H1 (cell line): ENCODE data around the gene BMPR1A. TPM values are rescaled to one million over a fixed set of nuclear protein-coding genes. Genes with fewer than 3 reads are reported as not detected.

Experiments
- CTCF ChIA-PET: fragments of 300-600 bp; sonication (Branson Sonifier 250); formaldehyde crosslinking; loops from one replicate; lab custom pipeline; 2021; ENCODE audit not compliant: partially characterized antibody; lab: Charles Lee
- POLR2A ChIA-PET: fragments of 300-600 bp; sonication (Branson Sonifier 250); formaldehyde crosslinking; loops from one replicate; lab custom pipeline; 2021; ENCODE audit warnings: inconsistent platforms; ENCODE audit not compliant: partially characterized antibody; lab: Charles Lee
- DNase-seq, 2 experiments: peaks; one replicate each; pipeline versions ENCODE4 v3.0.0 to v3.0.0-alpha.2; 2010 to 2022; ENCODE audit warnings: low spot score in 2 of 2, low read depth in 1 of 2, mixed read lengths in 1 of 2
- FAIRE-seq: peaks from 2 replicates; lab custom pipeline; 2011; peaks lifted over from hg19 to GRCh38; lab: Jason Lieb, UNC
- H2AFZ ChIP-seq: 2 replicates; pipeline ENCODE4 v1.8.1; 2012; ENCODE audit warnings: low read length, inconsistent platforms
- H2AK5ac ChIP-seq: 2 replicates; pipeline ENCODE4 v1.6.1; 2013; ENCODE audit warnings: low read depth, low read length
- H2BK120ac ChIP-seq: replicated peaks from 2 replicates; pipeline ENCODE3; 2013; ENCODE audit warnings: low read depth, low read length, inconsistent platforms
- H2BK12ac ChIP-seq: 2 replicates; pipeline ENCODE4 v1.6.1; 2013; ENCODE audit warnings: low read depth, low read length
- H2BK15ac ChIP-seq: 2 replicates; pipeline ENCODE4 v1.6.1; 2013; ENCODE audit warnings: low read length
- H2BK20ac ChIP-seq: 2 replicates; pipeline ENCODE4 v1.6.1; 2013; ENCODE audit warnings: low read length
- H2BK5ac ChIP-seq: 2 replicates; pipeline ENCODE4 v1.6.1; 2013; ENCODE audit warnings: low read depth, low read length
- H3K14ac ChIP-seq: 2 replicates; pipeline ENCODE4 v1.6.1; 2013; ENCODE audit warnings: inconsistent platforms; ENCODE audit not compliant: insufficient read length
- H3K18ac ChIP-seq: 2 replicates; pipeline ENCODE4 v1.6.1; 2013; ENCODE audit warnings: low read length; ENCODE audit errors: extremely low read depth
- H3K23ac ChIP-seq: 2 replicates; pipeline ENCODE4 v1.6.1; 2013; ENCODE audit warnings: inconsistent platforms; ENCODE audit not compliant: insufficient read length
- H3K23me2 ChIP-seq: 2 replicates; pipeline ENCODE4 v1.6.1; 2013; ENCODE audit warnings: low read depth, low read length
- H3K27ac ChIP-seq: 2 replicates; pipeline ENCODE4 v1.6.1; 2011; ENCODE audit warnings: low read depth, low read length, inconsistent platforms
- H3K27me3 ChIP-seq, 4 experiments: replicated peaks in 1 of 4; 1 replicate in 1 of 4; 2 replicates in 3 of 4; pipeline versions ENCODE4 v1.6.1 to v1.8.1; 2011 to 2013; ENCODE audit warnings: low read length in 3 of 4, mild to moderate bottlenecking in 3 of 4, inconsistent platforms in 2 of 4, mixed read lengths in 2 of 4, moderate library complexity in 1 of 4; ENCODE audit not compliant: control insufficient read depth in 3 of 4, insufficient read depth in 3 of 4; ENCODE audit errors: extremely low read depth in 1 of 4
- H3K36me3 ChIP-seq, 4 experiments: 2 replicates each; pipeline versions ENCODE4 v1.6.1 to v1.8.1; 2011 to 2013; ENCODE audit warnings: mild to moderate bottlenecking in 4 of 4, low read length in 3 of 4, moderate library complexity in 2 of 4, control low read depth in 1 of 4, inconsistent platforms in 1 of 4; ENCODE audit not compliant: insufficient read depth in 4 of 4, control insufficient read depth in 2 of 4
- H3K4ac ChIP-seq: replicated peaks from 2 replicates; pipeline ENCODE3; 2013; ENCODE audit warnings: low read length, low read depth, mixed read lengths, inconsistent platforms; ENCODE audit not compliant: insufficient read length
- H3K4me1 ChIP-seq, 4 experiments: replicated peaks in 1 of 4; 1 replicate in 1 of 4; 2 replicates in 3 of 4; pipeline versions ENCODE4 v1.6.1 to v1.8.1; 2011 to 2013; ENCODE audit warnings: low read length in 3 of 4, inconsistent platforms in 2 of 4, mixed read lengths in 1 of 4; ENCODE audit not compliant: insufficient read depth in 4 of 4, control insufficient read depth in 3 of 4
- H3K4me2 ChIP-seq, 2 experiments: 2 replicates each; pipeline versions ENCODE4 v1.6.1 to v1.8.1; 2011 to 2013; ENCODE audit warnings: low read depth in 2 of 2, low read length in 2 of 2, control low read depth in 1 of 2, inconsistent platforms in 1 of 2, mild to moderate bottlenecking in 1 of 2; ENCODE audit not compliant: insufficient read depth in 1 of 2
- H3K4me3 ChIP-seq, 4 experiments: fragments of 200-600, 300-600 bp in 1 of 4; sonication (generic), shearing (Covaris generic), sonication (Bioruptor Twin) in 1 of 4; 2 replicates each; pipeline versions ENCODE4 v1.5.1 to v1.8.1; 2011 to 2016; ENCODE audit warnings: low read length in 4 of 4, low read depth in 3 of 4, control low read depth in 2 of 4, inconsistent platforms in 2 of 4, mild to moderate bottlenecking in 2 of 4, mixed read lengths in 1 of 4, moderate library complexity in 1 of 4; ENCODE audit not compliant: insufficient read depth in 2 of 4; ENCODE audit errors: extremely low read depth in 1 of 4
- H3K56ac ChIP-seq: replicated peaks from 2 replicates; pipeline ENCODE3; 2013; ENCODE audit warnings: low read depth, mild to moderate bottlenecking, mixed read lengths, low read length, inconsistent platforms; ENCODE audit not compliant: insufficient read length
- H3K79me1 ChIP-seq: 2 replicates; pipeline ENCODE4 v1.6.1; 2013; ENCODE audit warnings: low read depth, low read length, control low read depth
- H3K79me2 ChIP-seq, 2 experiments: 2 replicates each; pipeline versions ENCODE4 v1.6.1 to v1.8.1; 2012 to 2013; ENCODE audit warnings: low read length in 2 of 2, mild to moderate bottlenecking in 2 of 2, inconsistent platforms in 1 of 2; ENCODE audit not compliant: insufficient read depth in 2 of 2, control insufficient read depth in 1 of 2
- H3K9ac ChIP-seq, 4 experiments: replicated peaks in 1 of 4; 1 replicate in 1 of 4; 2 replicates in 3 of 4; pipeline versions ENCODE4 v1.6.1 to v1.8.1; 2011 to 2013; ENCODE audit warnings: low read depth in 3 of 4, low read length in 3 of 4, control low read depth in 2 of 4, mild to moderate bottlenecking in 2 of 4, moderate library complexity in 2 of 4, inconsistent platforms in 1 of 4; ENCODE audit errors: extremely low read depth in 1 of 4
- H3K9me3 ChIP-seq, 2 experiments: 2 replicates each; pipeline versions ENCODE4 v1.6.1 to v1.8.1; 2012 to 2013; ENCODE audit warnings: mild to moderate bottlenecking in 2 of 2, moderate library complexity in 2 of 2, control low read depth in 1 of 2, inconsistent platforms in 1 of 2, low read depth in 1 of 2, low read length in 1 of 2, mixed read lengths in 1 of 2; ENCODE audit not compliant: insufficient read depth in 2 of 2
- H4K20me1 ChIP-seq, 2 experiments: replicated peaks in 1 of 2; 2 replicates each; pipeline versions ENCODE3 to v1.8.1; 2011 to 2013; ENCODE audit warnings: inconsistent platforms in 2 of 2, low read length in 2 of 2, mild to moderate bottlenecking in 1 of 2; ENCODE audit not compliant: insufficient read depth in 2 of 2, control insufficient read depth in 1 of 2
- H4K5ac ChIP-seq: 2 replicates; pipeline ENCODE4 v1.6.1; 2013; ENCODE audit warnings: low read length, low read depth, mixed read lengths, inconsistent platforms; ENCODE audit not compliant: insufficient read length
- H4K8ac ChIP-seq: 2 replicates; pipeline ENCODE4 v1.8.0; 2013; ENCODE audit warnings: mild to moderate bottlenecking, moderate library complexity, low read length, inconsistent platforms; ENCODE audit not compliant: insufficient read depth; ENCODE audit errors: extremely low read depth
- H4K91ac ChIP-seq: replicated peaks from 2 replicates; pipeline ENCODE3; 2013; ENCODE audit warnings: low read length, mixed read lengths, inconsistent platforms; ENCODE audit not compliant: insufficient read length
- CBX5 ChIP-seq: fragments of 300-800, 300-1000 bp; sonication (generic); IDR thresholded peaks from 2 replicates; pipeline ENCODE4 v1.7.1; 2016; ENCODE audit warnings: antibody characterized with exemption, low read length, low read depth
- E2F6 ChIP-seq: IDR thresholded peaks from 2 replicates; pipeline ENCODE4 v1.6.1; 2012; ENCODE audit warnings: inconsistent platforms
- EGR1 ChIP-seq: IDR thresholded peaks from 2 replicates; pipeline ENCODE4 v1.6.1; 2011; ENCODE audit warnings: low read depth, low read length, borderline replicate concordance
- NANOG ChIP-seq: IDR thresholded peaks from 2 replicates; pipeline ENCODE4 v1.6.1; 2011; ENCODE audit warnings: low read length, low read depth, mild to moderate bottlenecking, inconsistent platforms; ENCODE audit not compliant: insufficient read depth, poor library complexity, severe bottlenecking
- RXRA ChIP-seq: IDR thresholded peaks from 2 replicates; pipeline ENCODE4 v1.6.1; 2011; ENCODE audit warnings: low read depth, mild to moderate bottlenecking, low read length, moderate library complexity; ENCODE audit not compliant: insufficient read depth
- SP1 ChIP-seq: IDR thresholded peaks from 2 replicates; pipeline ENCODE4 v1.6.1; 2011; ENCODE audit warnings: low read depth, low read length
- SRF ChIP-seq: IDR thresholded peaks from 2 replicates; pipeline ENCODE4 v1.6.1; 2011; ENCODE audit warnings: mild to moderate bottlenecking, low read depth, low read length, moderate library complexity
- USF2 ChIP-seq: IDR thresholded peaks from 2 replicates; pipeline ENCODE4 v1.6.1; 2011; ENCODE audit warnings: low read length, improper control_type of control experiment
- WGBS, 2 experiments: shearing (Covaris generic) in 1 of 2; methylation state at CpG; one replicate each; pipeline versions ENCODE4 v1.1.6 to v1.1.7; 2013 to 2015; ENCODE audit warnings: low lambda C conversion rate in 2 of 2, mixed read lengths in 2 of 2, inconsistent platforms in 1 of 2, low coverage in 1 of 2, missing lambda C conversion rate in 1 of 2; ENCODE audit not compliant: insufficient replicate concordance in 2 of 2, insufficient coverage in 1 of 2, insufficient read length in 1 of 2; ENCODE audit errors: extremely low coverage in 1 of 2, missing lambda C conversion rate in 1 of 2; 5-methylcytosine and 5-hydroxymethylcytosine counted together
- polyA plus RNA-seq, 7 experiments: library from polyadenylated mRNA; depleted of rRNA in 3 of 7; stranded (reverse) in 5 of 7; unstranded in 2 of 7; fragments of >200 nt in 5 of 7; fragments of 200-250 nt in 2 of 7; gene quantifications; 1 replicate in 5 of 7; 2 replicates in 1 of 7; 4 replicates in 1 of 7; pipeline versions ENCODE4 v1.2.1 to v1.2.3, GENCODE V29; 2011 to 2013; ENCODE audit warnings: missing spikeins in 2 of 7, mixed read lengths in 2 of 7
- total RNA-seq: library from RNA; stranded (reverse); fragmentation: NEBNext Ultra II Directional; extraction: Animal tissue kit (Norgen Biotek cat#: 25700); gene quantifications from 2 replicates; pipeline ENCODE4 v1.2.1, GENCODE V29; 2021
- TF ChIP-seq, protein P1 (sequence below): IDR thresholded peaks from 2 replicates; pipeline ENCODE4 v1.6.1; 2012; ENCODE audit warnings: low read length, inconsistent platforms

The BMPR1A gene
- total and polyA plus RNA-seq, 2 of the 8 experiments (the other 6 are each of a cell fraction or from before 2014, with no cell fraction given): 34.4 to 129 TPM

DNA sequence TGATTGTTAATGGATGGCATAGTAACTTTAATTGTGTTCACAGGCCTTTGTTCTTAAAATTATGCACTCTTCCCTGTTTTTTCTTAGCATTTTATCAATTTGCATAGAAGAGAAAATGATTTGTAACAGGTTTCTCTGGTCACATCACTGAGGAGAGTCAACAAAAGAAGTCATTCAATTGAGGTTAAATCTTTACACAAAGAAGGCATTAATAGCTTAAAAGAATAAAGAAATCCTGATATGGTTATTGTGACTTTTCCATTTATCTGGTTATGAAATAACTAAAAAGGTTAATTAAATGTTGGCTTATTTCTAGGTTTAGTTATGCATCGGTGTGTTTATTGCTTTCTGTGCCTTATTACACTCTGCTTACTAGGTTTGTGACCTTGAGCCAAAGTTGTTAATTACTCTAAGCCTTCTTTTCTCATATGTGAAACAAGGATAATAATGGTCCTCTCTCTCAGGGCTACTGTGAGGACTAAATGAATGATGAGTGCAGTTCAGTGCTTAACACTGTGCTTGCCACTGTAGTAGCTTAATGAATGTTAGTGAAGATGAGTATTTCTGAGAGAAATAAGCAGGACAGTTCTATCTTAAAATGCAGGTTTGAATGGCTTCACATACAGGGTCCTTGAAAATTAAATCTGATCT lies 12.1 kb downstream of the BMPR1A start:
- H3K9me3 ChIP-seq: no peaks in the 10 kb centered on the region
- TF ChIP-seq SP1 (no peak), RXRA (no peak), NANOG (no peak), USF2 (no peak), E2F6 (no peak), EGR1 (no peak), CBX5 (no peak), SRF (no peak)
- TF ChIP-seq, protein P1, sequence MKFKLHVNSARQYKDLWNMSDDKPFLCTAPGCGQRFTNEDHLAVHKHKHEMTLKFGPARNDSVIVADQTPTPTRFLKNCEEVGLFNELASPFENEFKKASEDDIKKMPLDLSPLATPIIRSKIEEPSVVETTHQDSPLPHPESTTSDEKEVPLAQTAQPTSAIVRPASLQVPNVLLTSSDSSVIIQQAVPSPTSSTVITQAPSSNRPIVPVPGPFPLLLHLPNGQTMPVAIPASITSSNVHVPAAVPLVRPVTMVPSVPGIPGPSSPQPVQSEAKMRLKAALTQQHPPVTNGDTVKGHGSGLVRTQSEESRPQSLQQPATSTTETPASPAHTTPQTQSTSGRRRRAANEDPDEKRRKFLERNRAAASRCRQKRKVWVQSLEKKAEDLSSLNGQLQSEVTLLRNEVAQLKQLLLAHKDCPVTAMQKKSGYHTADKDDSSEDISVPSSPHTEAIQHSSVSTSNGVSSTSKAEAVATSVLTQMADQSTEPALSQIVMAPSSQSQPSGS: no peak

More for the DNA sequence above, 12.1 kb downstream of the BMPR1A start:
- H3K36me3 ChIP-seq: no peaks in the 10 kb centered on the region
- H2AFZ ChIP-seq: no peak overlapping the region
- H3K27me3 ChIP-seq: no peaks in the 10 kb centered on the region
- no peak overlapping the region for H2BK12ac ChIP-seq
- H4K8ac ChIP-seq: no peak overlapping the region
- H4K91ac ChIP-seq: no peak overlapping the region
- H3K23me2 ChIP-seq: no peaks in the 10 kb centered on the region
- H4K5ac ChIP-seq: no peak overlapping the region
- peaks cover 5% of the 10 kb centered on the region; the same call in 1 of the 2 replicates for H3K79me1 ChIP-seq
- H2AK5ac ChIP-seq: no peak overlapping the region
- H4K20me1 ChIP-seq: peaks cover 19 to 20% of the 10 kb centered on the region in 2 experiments
- no peak overlapping the region; a peak in 1 of 4 replicates for H3K4me2 ChIP-seq
- POLR2A ChIA-PET: interaction anchor here (7.0 kb wide), 1 partner anchor 12 kb away, joined by 54 read pairs; the partner anchor contains the start of gene BMPR1A
- H3K18ac ChIP-seq: no peak overlapping the region
- no peak overlapping the region for H3K14ac ChIP-seq
- DNase-seq (no peak), FAIRE-seq (no peak)
- H3K9ac ChIP-seq: no peak overlapping the region
- H2BK15ac ChIP-seq: no peak overlapping the region
- no peak overlapping the region for H3K4me3 ChIP-seq
- no peak overlapping the region for H2BK5ac ChIP-seq
- no peak overlapping the region for H3K4ac ChIP-seq
- 82% methylated on average over 1 of the region's 1 CpG; no CpG with 5 or more reads in 1 of the 2 experiments for WGBS, 2 experiments
- H3K27ac ChIP-seq: no peak overlapping the region
- no peak overlapping the region for H2BK20ac ChIP-seq
- no peak overlapping the region for H2BK120ac ChIP-seq
- CTCF ChIA-PET: interaction anchor here (0.6 to 2.2 kb wide), 3 partner anchors 10 to 50 kb away, joined by 3 to 11 read pairs (median 3); no protein-coding TSS in a partner anchor
- H3K56ac ChIP-seq: no peak overlapping the region
- peaks cover 7 to 27% (median 15%) of the 10 kb centered on the region in 4 experiments for H3K4me1 ChIP-seq
- H3K79me2 ChIP-seq: peaks cover 32 to 100% of the 10 kb centered on the region in 2 experiments
- H3K23ac ChIP-seq: no peak overlapping the region
